ENCODE data around the gene ARID5B.
A peak's percentile ranks its signal among the peaks of the same experiment; 100 is the strongest.
"Not testable (repeated sequence)": the region's sequence is repeated elsewhere in the genome, so short reads cannot be mapped to it uniquely, and the experiment has no call there.

ARID5B gene

GRCh38 chr10:61900829-61901792 is at the start of gene ARID5B:
ARID5B (plus strand) TSS chr10:61901699; CDS start chr10:61901710, 11 bp downstream.
- DNase-seq, result peak; percentile 82

- no peak for DNase-seq
These were observed 49.2 kb upstream of the ARID5B start for GRCh38 chr10:61852261-61852660.

- DNase-seq, result no peak
These were observed 45.7 kb upstream of the ARID5B start for GRCh38 chr10:61855771-61856170.

GRCh38 chr10:61857746-61858145 is 43.8 kb upstream of the ARID5B start:
- DNase-seq, result peak; percentile 31

GRCh38 chr10:61859786-61860185 is 41.7 kb upstream of the ARID5B start:
- no peak for DNase-seq

GRCh38 chr10:61860964-61861758 is 40.3 kb upstream of the ARID5B start:
- peak; percentile 5 for DNase-seq

GRCh38 chr10:61863981-61864380 is 37.5 kb upstream of the ARID5B start:
- DNase-seq, result no peak

GRCh38 chr10:61866700-61867368 is 34.7 kb upstream of the ARID5B start:
- no peak for DNase-seq

- DNase-seq, result not testable (repeated sequence)
These were observed 34.1 kb upstream of the ARID5B start for GRCh38 chr10:61867374-61867773.

GRCh38 chr10:61867817-61868216 is 33.7 kb upstream of the ARID5B start:
- not testable (repeated sequence) for DNase-seq

GRCh38 chr10:61869041-61869675 is 32.3 kb upstream of the ARID5B start:
- DNase-seq, result no peak

GRCh38 chr10:61869774-61870525 is 31.5 kb upstream of the ARID5B start:
- peak; percentile 88 for DNase-seq

GRCh38 chr10:61870526-61870895 is 31.0 kb upstream of the ARID5B start:
- DNase-seq, result no peak

- no peak for DNase-seq
These were observed 30.0 kb upstream of the ARID5B start for GRCh38 chr10:61871487-61871886.

GRCh38 chr10:61877887-61878739 is 23.4 kb upstream of the ARID5B start:
- DNase-seq, result no peak

GRCh38 chr10:61878740-61879068 is 22.8 kb upstream of the ARID5B start:
- DNase-seq, result no peak

- peak; percentile 79 for DNase-seq
These were observed 18.7 kb upstream of the ARID5B start for GRCh38 chr10:61882621-61883370.

- DNase-seq, result no peak
These were observed 18.0 kb upstream of the ARID5B start for GRCh38 chr10:61883371-61884025.

GRCh38 chr10:61887772-61888171 is 13.7 kb upstream of the ARID5B start:
- no peak for DNase-seq

- DNase-seq, result peak; percentile 52
These were observed 12.8 kb upstream of the ARID5B start for GRCh38 chr10:61888744-61889143.

All from fibroblast of skin of right quadriceps (primary cell).